Posterior cingulate gyrus (tissue), 11 donors: ENCODE data around the gene C9orf153.
A peak's percentile ranks its signal among the peaks of the same experiment; 100 is the strongest.

Source experiments
- DNase-seq, 10 donors: peaks; one replicate each; pipeline versions ENCODE4 v3.0.0 to v3.0.0-alpha.2; 2020 to 2021; ENCODE audit warnings: mixed read lengths in 3 of 10
- intact Hi-C: fragments of 100-400 bp; cut with DNase I; formaldehyde crosslinking; loops from one replicate; pipeline ENCODE4 v1.15.1; 2023

Gene C9orf153

DNA sequence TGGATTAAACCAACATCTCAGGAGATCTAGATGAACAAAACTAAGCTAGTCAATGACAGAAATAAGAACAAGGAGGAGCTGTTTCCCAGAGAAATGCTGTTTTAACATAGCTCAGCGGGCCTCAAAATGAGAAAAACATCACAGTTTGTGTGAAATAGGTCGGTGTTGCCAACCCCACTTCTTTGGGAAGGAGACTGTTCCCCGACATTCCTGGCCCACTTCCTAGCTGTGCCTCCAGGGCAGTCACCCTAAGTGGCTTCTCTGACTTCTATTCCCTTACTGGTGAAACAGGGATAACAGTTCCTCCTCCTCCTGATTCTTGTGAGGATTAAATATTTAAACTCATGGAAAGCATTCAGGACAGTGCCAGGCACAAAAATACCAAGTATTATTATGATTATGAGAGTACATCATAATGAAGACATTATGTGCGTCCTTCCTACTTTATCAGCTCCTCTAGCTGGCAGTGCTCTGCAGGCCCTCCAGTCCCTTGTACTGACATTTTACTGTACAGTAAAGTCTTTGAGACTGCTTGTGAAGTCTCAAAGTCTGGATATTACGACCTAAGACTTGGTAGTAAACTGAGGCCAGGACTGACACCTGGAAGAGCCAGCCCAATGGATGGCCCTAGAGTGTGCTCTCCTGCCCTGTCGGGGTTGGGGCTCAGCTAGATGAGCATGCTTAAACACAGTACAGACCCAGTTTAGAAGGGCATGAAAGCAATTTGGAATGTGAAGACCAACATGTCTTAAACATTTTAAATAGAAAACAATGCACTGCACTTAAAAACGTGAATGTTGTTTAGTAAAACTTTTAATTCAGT, 15.6 kb upstream of the C9orf153 start:
- peak in 1 of 10 donors; percentile 49 for DNase-seq

DNA sequence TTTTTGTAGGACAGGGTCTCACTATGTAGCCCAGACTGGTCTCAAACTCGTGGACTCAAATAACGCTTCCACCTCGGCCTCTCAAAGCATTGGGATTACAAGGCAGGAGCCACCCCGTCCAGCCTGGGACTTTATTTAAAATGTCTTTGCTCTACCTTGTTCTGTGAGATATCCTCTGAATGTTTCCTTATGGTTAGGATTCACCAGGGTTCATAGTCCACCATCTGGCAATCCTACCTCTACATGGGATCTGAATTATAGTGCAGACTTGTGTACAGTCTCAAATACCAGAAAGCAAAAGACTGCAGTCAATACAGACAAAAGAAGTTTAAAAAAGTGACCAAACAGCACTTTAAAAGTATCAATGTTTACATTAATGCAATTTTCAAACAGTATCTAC, 12.8 kb upstream of the C9orf153 start:
- intact Hi-C loops, result no loop called here
- no peak for DNase-seq

More for the DNA sequence above, 15.6 kb upstream of the C9orf153 start:
- intact Hi-C loops, result no loop called here

DNA sequence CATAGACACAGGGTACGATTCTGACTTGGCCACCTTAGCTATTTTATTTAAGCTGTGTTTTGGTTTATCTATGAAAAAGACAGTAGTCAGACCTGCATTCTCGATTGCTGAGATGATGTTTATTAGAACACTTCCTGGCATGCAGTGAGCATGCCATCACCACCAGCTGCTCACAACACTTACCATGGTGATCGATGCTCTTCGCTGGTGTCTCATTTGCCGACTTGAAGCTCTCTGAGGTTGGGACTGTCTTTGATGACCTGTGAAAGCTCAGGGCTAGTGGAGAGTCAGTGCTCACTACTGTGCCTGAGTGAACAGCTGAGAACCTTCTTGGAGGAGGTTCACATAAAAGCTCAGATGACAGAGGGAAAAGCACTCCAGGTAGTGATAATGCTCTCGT, 4.4 kb upstream of the C9orf153 start:
- intact Hi-C loops, result no loop called here
- DNase-seq, result no peak

DNA sequence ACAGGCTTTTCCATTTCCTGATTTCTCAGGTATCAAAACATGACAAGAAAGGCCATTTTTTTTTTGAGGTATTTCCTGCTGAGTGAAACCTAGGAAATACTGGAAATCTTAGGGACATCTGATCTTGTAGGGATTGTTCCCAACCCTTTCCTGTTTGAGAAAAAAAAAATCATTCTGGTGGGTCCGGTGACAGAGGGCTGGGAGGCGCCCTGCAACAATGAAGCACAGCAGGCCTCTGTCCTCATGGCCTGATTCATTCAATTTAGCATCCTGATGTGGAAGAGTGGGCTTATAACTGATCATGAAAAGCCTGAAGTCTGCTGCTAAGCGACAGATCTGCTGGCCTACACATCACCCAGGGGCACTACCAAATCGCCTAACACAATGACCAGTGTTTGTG, 3.0 kb upstream of the C9orf153 start:
- DNase-seq, result no peak

DNA sequence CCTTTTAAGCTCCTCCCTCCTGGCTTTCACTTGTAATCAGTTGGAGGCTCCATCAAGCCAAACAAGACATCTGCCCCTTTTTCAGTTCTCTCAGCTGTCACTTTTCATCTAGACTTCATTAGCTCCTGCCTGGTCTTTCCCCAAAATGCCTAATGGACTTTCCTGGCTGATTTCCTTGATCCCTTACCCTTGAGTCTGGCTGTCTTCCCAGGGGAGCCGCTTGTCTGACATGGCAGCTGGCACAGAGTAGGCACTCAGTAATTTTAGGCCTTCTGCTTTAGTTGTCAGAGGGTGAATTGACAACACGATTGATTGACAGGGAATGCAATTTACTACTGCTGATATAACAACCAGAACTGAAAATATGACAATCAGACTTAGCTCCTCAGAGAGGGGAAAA, 2.1 kb downstream of the C9orf153 start:
- intact Hi-C loops, result no loop called here
- no peak for DNase-seq

More for the DNA sequence above, 3.0 kb upstream of the C9orf153 start:
- intact Hi-C loops, result no loop called here

DNA sequence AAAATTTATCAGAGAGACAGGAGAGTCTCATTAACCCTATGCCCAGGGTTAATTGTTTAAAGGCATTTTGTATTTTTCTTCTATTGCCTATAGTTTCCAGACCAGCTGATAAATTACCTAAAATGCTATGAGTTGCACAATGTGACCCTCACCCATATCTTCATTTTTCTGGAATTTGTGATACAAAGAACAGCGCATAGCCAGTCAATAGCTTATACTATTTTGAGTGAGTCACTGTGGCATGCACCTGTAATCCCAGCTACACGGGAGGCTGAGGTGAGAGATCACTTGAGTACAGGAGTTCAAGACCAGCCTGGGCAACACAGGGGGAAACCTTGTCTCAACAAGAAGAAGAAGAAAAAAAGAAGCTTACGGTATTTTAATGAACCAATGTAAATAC, 2.8 kb downstream of the C9orf153 start:
- no peak for DNase-seq
- intact Hi-C loops, result no loop called here

DNA sequence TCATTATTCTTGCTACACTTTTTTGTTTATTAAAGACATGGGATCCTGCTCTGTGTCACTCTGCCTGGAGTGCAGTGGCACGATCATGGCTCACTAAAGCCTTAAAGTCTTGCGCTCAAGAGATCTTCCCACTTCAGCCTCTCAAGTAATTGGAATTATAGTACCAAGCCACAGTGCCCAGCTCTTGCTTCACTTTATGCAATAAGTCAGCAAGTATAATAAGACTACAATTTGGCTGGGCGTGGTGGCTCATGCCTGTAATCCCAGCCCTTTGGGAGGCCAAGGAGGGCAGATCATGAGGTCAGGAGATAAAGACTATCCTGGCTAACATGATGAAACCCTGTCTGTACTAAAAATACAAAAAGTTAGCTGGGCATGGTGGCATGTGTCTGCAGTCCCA, 5.9 kb downstream of the C9orf153 start:
- no peak for DNase-seq
- intact Hi-C loops, result no loop called here

DNA sequence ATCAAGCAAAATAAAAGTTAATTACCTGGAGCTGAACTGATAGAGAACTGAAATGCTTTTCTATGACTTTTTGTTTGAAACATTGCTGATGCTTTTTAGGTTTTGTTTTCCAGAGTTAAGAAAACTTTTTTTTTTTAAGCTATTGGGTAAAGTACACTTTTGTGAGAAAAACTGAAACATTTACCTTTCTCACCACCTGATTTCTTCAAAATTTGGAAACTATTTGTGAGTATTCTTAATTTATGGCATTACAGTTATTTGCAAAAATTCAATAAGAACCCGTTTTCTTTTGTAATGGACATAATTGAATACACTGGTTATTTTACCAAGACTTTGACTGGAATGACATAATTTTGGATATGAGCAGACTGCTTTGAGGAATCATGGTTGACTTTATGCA, 6.6 kb downstream of the C9orf153 start:
- intact Hi-C loops, result no loop called here

DNA sequence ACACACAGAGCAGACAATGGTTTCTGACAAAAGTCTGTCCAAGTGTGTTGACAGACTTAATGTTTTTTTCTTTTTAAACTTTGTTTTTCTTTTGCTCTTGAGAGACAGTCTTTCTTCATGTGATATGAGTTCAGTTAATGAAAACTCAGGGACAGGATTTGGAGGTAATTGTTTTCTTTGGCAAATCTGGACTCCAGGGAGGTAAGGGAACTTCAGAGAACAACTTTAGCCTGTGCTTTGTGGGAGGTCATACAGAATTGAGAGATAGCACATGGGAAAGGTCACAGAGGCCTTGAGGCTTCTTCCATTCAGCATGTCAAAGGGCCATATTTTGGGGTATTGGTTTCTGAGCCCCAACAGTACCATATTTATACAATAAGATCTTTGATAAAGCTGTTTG, 9.3 kb downstream of the C9orf153 start:
- intact Hi-C loops, result no loop called here
- DNase-seq, result no peak

More for the DNA sequence above, 6.6 kb downstream of the C9orf153 start:
- DNase-seq, result no peak

DNA sequence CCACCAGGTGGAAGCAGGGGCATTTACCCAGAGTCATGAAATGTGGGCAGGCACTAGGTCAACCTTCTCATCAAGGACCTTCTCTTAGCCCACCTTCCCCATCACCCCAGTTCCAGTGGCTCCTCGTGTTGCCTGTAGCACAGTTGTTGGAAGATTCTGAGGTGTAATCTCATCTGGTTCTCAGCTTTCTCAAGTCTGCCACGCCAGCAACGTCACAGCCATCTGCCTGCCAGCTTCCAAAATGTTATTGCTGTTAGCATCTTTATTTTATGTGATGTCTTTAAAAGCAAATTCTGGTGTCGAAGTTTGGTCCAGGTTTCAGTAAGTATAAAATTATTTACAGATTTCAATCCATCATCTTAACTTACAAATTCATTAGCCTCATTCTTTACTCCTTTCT, 10.7 kb downstream of the C9orf153 start:
- peak in 1 of 10 donors; percentile 83 for DNase-seq
- intact Hi-C loops, result no loop called here

DNA sequence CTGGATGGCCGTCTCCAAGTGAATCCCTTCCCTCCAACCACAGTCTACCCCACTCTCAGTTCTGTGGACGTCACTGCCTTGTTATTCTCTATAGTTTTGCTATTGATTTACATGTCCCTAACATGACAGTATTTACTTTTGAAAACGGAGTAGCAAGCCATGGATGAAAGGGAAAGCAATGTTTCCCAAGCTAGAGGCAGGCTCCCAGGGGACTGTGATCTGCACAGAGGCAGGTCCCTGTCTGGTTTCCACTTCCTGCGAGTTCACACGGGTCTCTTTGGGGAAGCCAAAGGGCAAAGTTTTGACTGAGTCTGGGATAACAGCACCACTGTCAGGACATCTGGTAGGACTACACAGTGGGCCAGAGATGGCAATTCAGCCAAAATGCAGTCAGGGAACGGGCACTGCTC, 12.7 kb downstream of the C9orf153 start:
- intact Hi-C loops, result no loop called here
- no peak for DNase-seq

DNA sequence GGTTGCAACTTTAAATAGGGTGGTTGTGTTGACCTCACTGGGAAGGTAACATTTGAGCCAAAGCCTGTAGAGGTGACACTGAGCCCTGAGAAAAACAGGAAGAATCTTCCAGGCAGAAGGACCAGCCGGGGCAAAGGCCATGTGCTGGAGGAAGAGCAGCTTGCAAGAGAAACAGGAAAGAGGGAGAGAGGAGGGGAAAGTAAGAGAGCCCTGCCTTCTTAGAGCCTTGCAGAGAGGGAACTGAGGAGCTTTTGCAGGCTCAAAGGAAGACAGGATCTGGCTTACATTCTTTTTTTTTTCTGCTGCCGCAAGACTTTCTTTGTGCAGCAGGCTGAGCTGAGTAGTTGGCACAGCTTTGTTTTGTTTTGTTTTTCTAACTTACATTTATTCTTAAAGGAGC, 17.4 kb downstream of the C9orf153 start:
- intact Hi-C loops, result no loop called here
- DNase-seq, result no peak

DNA sequence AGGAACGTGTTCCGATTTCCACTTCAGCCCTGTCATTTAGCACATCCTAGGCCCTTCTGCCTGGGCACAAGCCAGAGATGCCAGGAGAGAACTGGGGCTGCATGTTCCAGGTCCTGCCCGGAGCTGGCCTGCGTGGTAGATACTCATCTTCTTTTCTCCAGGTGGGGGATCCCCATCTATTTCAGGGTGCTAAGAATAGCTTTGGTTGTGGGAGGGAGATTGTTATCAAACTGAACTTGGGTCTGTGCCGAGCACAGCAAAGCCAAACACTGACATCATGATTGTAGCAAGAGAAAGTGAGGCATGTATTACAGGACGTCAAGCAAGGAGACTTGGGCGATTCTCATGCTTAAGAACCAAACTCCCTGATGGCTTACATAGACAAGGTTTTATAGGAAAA, 18.2 kb downstream of the C9orf153 start:
- intact Hi-C loops, result no loop called here

DNA sequence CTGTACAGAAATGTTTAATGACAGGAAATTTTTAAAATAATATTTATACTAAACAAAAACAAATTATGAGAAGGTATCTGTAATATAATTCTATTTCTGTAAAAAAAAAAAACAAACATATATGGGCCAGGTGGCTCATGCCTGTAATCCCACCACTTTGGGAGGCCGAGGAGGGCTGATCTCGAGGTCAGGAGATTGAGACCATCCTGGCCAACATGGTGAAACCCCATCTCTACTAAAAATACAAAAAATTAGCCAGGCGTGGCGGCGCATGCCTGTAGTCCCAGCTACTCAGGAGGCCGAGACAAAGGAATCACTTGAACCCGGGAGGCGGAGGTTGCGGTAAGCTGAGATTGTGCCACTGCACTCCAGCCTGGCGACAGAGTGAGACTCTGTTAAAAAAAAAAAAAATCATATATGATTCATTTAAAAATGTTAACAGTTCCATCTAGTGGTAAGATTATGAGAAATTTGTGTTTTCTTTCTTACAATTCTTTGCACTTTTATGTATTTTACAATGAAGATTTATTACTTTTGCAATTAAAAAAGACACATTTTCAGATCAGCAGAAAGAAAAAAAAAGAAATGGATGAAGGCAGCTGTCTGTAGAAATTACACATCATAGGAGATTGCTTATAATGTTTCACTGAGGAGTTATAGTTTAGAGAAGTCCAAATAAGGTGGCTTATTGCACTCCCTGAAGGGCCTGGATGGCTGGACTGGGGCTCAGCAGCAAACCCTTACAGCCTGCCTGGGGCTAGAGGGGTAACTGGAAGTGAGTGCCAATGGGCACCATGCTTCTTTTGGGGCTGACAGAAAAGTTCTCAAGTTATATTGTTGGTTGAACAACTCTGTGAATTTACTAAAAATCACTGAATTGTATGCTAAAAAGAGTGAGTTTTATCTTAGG, 20.3 kb downstream of the C9orf153 start:
- DNase-seq, result no peak
- intact Hi-C loops, result no loop called here

More for the DNA sequence above, 18.2 kb downstream of the C9orf153 start:
- no peak for DNase-seq

DNA sequence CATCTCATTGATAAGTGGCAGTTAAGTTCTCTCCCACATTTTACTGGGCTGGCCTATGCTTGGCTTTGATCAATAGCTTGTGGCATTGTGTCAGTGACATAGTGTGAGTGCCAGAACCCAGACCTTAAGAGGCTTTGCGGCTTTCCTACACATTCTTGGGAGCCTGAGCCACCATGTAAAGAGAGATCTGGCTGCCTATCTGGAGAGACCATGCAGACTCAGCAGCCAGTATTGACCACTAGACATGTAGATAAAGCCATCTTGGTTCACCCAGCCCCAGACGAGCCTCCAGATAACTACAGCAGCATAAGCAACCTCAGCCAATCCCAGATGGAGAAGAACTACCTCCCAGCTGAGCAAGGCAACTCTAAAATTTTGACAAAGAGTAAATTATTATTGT, 28.6 kb downstream of the C9orf153 start:
- DNase-seq, result no peak
- intact Hi-C loops, result no loop called here

DNA sequence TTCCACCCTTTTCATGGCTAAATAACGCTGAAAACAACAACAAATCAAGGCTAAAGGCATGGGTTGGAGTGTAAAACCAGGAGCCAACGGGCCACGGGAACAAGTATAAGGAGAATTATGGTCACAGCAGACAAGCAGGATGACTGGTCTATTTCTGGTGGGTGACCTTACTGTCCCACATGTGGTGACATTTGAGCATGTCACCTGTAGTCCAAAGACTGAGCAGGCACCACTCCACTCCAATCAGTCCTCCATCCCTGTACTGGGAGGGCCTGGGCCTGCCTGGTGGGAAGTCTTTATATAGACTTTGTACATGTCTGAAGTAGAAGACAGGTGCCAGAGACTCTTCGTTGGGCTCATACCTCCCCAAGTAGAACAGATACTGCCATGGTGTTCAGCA, 36.8 kb downstream of the C9orf153 start:
- DNase-seq, result no peak
- intact Hi-C loops, result no loop called here

DNA sequence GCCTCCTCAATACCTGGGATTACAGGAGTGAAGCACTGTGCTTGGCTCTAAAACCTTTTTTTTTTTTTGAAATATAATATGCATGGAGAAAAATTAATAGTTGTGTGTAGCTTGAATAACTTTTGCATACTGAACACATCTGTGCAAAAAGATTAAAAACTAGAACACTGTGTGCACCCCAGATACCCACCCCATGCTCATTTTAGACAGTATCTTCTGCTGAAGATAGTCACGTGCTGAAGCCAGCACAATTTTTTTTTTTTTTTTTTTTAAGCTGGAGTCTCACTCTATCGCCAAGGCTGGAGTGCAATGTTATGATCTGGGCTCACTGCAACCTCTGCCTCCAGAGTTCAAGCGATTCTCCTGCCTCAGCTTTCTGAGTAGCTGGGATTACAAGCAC, 39.9 kb downstream of the C9orf153 start:
- intact Hi-C loops, result no loop called here
- no peak for DNase-seq

DNA sequence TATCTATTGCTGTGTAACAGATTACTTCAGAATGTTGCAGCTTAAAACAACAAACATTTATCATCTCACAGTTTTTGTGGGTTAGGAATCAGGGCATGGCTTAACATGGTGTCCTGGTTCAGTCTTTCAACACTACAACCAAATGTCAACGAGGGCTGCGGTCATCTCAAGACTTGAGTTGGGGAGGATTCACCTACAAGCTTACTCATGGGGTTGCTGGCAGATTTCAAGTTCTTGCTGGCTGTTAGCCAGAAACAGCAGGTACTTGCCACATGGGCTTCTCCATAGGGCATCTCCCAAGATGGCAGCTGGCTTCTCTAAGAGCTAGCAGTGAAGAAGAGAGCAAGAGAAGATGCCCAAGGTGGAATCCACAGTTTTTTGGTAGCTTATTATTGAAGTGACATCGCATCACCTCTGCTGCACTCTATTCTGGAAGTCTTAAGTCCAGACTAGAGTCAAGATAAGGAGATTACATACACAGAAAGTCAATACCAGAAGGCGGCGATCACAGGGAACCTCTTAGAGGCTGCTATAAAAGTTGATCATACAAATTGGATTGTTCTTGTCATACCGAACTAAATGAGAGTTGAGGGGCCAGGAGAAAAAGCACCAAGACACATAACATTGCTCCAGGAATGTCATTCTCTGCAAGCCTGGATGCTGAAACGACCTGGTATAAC, 42.2 kb downstream of the C9orf153 start:
- DNase-seq, result no peak
- intact Hi-C loops, result no loop called here

DNA sequence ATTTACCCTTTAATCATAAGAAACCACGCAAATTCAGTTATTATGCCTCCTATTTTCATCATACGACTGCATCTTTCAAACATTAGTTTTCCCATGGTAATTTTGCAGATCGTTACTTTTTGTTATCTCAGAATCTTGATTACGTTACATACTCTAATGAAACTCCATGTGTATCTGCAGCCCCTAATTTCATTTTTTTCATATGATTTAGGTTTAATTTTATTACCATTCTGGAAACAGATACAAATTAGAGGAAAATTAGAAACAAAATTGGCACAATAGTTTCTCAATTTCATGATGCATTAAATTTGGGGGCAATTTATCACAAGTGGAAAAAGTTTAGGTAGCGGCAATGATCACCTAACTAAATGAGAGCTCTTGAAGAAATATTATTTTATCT, 52.3 kb downstream of the C9orf153 start:
- intact Hi-C loops, result no loop called here
- DNase-seq, result no peak

DNA sequence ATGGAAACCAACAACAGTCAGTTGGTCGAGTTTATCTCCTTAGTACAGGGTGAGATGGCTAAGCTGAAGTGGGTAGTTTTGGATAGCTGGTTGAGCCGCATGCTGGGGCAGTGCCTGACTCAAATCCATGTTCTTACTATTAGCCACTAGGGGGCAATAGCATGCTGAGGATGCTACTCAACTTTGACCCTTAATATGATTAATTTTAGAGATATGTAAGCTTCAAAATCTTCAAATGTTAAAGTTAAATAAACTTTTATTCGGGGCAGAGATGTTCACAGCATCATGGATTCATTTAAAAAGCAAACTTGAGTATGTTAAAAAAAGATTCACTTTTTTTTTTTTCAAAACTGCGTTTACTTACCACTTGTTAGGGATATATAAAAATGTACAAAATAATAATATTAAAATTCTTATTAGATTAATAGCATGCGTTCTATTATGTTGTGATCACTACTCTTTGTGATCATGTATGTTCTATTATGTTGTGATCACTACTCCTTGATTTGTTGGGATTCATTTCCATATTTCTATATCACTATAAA, 57.0 kb downstream of the C9orf153 start:
- intact Hi-C loops, result no loop called here

More for the DNA sequence above, 57.0 kb downstream of the C9orf153 start:
- peak in 1 of 10 donors; percentile 20 for DNase-seq
